GM21528 (cell line): ENCODE results near the gene ADCY3.

ENCODE experiments used
- ATAC-seq: cut with Tn5 transposase; IDR thresholded peaks from one replicate; pipeline ENCODE4 v1.9.1; 2021; ENCODE audit warnings: mild to moderate bottlenecking, moderate library complexity; ENCODE audit not compliant: unreplicated experiment, low FRiP score

The ADCY3 gene

GRCh38 chr2:24878341-24878740 is 41.7 kb downstream of the ADCY3 start:
- no peak for ATAC-seq

GRCh38 chr2:24877646-24878045 is 42.4 kb downstream of the ADCY3 start:
- no peak for ATAC-seq

DNA sequence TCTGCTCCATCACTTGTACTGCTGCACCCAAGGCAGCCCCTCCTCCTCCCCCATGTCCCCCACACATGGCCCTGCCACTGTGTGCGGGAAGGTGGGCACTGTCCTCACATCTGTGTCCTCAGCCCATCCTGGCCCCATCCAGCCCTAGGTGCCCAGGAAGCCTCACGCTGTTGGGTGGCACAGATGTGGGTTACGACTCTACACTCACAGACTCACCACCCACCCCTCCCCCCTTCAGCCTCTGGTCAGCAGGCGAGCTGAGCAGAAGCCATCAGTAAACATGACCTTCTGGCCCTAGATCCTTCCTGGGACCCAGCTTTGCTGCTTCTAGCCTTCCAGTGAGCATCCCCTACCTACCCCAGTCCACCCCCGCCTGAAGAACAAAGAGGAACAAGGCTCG is 43.0 kb downstream of the ADCY3 start:
- ATAC-seq = no peak

DNA sequence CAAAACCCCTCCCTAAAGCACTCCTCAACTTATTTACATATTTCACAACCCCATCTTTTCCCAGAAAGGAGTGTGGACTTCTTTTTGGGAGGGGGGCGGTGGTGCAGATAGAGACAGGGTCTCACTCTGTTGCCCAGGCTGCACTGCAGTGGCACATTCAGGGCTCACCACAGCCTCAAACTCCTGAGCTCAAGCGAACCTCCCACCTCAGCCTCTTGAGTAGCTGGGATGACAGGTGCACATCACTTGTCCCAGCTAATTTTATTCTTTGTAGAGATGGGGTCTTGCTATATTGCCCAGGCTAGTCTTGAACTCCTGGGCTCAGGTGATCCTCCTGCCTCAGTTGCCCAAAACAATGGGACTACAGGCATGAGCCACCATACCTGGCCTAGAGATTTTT is 44.1 kb downstream of the ADCY3 start:
- ATAC-seq = no peak

GRCh38 chr2:24875272-24875671 is 44.8 kb downstream of the ADCY3 start:
- no peak for ATAC-seq

- no peak for ATAC-seq
Observed at GRCh38 chr2:24874035-24874434, 46.0 kb downstream of the ADCY3 start.

DNA sequence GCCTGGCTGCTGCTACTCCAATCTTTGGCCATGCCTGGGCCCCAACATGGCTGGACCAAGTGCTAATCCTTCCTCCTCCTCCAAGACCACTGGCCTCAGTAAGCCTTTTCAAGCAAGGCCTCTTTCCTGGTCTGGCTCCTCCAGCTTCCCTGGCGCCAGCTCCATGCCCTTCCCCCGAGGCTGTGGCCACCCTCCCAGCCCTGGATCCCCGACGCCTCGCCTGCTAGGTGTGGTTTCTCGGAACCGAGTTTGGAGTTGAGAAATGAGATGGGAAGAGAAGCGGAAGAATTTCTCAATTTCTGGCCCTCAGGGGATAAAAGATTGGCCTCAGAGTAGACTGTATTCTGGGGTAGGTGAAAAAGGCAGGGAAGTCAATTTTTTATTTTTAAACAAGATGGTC is 46.4 kb downstream of the ADCY3 start:
- ATAC-seq = no peak

DNA sequence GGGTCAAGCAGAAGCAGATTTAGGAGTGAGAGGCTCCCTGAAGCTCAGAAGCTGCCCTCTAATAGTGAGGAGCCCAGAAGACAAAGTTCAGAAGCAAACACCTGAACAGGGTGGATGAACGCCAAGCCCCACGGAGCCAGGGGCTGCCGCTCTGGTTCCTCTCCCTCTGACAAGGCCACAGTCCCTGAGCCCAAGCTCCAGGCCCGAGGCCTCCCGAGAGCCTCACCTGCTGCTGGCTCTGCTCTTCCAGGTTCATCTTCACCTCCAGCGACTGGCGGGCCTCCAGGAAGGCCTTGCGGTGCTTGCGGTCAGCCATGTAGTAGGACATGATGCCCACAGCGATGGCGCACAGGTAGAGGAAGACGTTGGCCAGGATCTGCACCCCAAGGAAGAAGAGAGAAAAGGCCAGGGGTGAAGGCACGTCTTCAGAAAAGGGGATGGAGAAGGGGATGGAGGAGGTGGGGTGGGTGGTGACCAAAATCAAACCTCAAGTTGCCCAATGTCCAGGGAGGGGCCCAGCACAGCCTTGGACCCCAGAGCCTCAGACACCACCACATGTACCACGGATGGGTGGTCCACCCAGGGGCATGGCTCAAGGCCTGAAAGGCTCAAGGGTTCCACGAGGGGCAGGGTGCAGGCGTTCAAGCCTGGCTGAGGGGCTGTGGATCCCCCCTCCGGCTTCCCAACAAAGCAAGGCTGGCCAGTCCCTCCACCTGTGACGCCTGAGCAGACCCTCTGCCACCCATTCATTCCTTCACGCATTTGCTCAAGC is 47.5 kb downstream of the ADCY3 start:
- ATAC-seq = no peak

DNA sequence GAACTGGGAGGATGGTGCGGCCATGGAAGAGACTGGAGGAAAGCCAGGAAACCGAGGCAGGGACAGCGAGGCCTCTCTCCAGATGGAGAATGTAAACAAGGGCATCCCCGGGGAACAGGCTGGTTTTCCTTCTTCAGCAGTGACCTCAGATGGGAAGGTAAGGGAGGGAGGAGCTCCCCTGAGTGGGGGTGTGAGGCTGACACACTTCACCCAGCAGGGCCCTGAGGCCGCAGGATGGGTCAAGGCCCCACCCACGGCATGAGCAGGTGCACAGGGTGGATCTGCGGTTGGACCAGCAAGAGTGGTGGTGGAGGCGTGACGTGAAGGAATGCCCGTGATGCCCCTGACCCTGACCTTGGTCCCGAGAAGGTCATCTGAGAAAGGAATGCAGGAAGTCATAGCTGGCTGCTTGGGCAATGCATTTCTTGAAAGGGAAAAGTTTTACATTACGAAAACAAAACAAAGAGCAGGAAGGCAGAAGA is 48.1 kb downstream of the ADCY3 start:
- no peak for ATAC-seq

- no peak for ATAC-seq
Observed at GRCh38 chr2:24870891-24871705, 48.9 kb downstream of the ADCY3 start.

DNA sequence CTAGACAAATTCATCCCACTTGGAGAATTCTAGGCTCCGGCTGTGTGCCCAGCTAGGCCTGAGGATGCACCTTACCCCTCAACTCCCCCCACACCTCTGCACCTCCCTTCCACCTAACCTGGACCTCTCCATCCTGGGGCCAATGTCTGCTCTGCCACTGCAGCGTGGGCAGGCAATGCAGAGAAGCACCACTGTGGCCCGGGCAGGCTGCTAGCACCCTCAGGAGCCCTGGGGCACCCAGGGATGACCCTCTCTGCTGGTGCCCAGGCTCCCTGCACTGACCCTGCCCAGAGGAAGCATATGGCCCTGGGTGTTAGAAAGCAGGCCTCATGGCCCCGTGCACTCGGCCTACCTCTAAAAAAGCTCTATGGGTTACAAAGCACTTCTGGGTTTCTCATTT is 49.6 kb downstream of the ADCY3 start:
- ATAC-seq = no peak

DNA sequence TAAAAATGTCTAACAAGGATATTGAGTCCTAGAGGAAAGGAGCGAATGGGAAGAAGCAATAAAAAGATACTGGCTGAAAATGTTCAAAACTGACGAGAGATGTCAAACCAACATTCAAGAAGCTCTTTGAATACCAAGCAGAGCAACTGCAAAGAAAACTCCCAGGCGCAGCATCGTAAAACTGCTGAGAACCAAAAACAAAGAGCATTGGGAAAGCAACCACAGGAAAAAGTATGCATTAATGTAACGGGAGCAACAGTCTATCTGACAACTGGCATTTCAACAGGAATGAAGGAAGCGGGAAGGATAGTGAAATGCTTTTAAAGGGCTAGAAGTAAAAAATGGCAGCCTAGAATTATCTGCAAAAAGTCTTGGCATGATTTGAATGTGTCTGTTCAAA is 53.1 kb downstream of the ADCY3 start:
- ATAC-seq = no peak

DNA sequence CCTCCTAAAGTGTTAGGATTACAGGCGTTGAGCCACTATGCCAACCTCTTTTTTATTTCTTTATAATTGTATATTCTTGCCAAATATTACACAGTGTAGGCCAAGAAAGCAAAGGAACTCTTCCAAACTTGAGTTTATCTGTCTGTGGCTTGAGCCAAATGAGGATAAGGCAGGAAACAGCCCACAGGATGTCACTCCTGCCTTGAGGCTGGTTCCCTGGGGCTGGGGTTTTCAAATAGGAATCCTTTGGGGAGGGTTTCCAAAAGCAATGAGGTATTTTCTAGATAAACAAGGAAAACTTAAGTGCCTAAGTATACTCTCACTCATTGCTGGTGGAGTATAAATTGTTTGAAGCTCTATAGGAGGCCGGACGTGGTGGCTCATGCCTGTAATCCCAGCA is 56.4 kb downstream of the ADCY3 start:
- no peak for ATAC-seq

DNA sequence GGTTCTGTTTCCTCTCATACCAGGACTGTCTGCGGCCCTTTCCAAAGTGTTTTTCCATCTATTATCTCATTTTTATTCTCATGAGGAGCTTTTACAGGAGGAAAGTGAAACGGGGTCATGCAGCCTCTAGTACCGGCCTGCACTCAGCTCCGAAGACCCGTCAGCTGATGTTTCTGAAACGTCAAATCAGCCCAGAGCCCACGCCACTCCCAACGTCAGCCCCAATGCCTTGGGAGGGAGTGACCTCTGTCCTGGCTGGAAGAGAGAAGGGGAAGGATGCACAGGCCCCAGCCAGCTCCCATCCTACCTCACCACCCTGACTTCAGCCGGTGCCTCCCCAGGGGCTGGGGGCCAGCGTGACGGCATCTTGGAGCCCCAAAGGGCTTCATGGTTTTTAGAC is 58.5 kb downstream of the ADCY3 start:
- no peak for ATAC-seq

DNA sequence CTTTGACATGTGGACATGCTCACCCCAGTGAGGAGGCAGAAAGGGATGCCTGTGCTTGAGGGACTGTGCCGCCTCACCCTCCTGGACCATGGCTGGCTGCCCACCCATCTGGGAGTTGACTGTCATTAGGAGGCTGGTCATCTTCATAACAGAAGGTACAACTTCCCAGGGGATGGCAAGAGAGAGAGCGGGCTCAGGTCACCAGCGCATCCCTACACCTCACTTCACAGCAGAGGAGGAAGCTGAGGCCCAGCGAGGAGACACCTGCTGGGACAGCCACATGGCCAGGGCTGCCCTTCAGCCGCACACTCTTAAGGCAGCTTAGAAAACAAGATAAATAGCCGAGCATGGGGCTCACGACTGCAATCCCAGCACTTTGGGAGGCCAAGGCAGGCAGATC is 59.4 kb downstream of the ADCY3 start:
- no peak for ATAC-seq

DNA sequence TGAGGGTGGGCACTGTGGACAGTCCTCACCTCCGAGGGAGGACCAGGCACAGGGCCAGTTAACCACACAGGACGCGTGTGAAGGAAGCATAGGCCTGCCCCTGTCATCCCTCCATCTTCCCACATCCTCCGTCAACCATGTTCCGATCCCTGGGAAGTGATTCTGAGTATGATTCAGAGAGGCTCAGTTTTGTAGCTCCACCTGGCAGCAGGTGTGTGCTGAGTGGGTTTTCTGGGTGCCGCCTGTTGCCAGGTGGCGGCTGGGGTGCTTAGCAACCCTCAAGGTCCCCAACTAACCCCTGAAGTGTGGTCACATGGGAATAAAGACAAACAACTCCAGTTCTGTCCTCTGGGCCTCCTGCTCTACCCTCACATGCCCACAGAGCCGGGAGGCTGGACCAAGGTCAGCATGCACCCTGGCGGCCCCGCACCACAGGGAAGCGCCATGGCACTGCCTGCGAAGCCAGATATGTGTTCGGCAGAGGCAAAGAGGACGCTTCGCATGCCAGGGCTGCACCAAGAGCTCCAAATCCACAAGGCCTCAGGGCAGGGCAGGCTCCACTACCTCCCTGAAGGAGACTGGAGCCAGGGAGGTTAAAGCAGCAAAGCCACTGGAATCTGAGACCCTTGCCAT is 60.0 kb downstream of the ADCY3 start:
- ATAC-seq = no peak

DNA sequence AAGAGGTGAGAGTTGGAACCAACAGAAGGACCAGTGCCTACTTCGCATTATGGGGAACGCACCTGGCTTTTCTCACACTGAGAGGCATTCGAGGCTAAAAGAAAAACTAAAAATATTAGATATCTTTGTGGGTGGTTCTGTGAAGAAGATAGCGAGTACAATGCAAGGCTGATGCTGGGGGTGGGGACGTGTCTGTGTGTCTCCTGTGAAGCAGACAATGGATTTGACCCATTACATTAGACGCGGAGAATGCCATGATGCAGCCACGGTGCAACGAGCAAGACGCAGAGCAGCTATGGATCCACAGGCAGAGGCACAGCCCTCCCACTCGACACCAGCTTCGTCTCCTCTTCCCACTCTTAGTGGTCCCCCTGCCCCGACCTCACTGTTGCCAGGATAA is 61.0 kb downstream of the ADCY3 start:
- ATAC-seq = no peak

GRCh38 chr2:24857746-24858145 is 62.3 kb downstream of the ADCY3 start:
- ATAC-seq = no peak

DNA sequence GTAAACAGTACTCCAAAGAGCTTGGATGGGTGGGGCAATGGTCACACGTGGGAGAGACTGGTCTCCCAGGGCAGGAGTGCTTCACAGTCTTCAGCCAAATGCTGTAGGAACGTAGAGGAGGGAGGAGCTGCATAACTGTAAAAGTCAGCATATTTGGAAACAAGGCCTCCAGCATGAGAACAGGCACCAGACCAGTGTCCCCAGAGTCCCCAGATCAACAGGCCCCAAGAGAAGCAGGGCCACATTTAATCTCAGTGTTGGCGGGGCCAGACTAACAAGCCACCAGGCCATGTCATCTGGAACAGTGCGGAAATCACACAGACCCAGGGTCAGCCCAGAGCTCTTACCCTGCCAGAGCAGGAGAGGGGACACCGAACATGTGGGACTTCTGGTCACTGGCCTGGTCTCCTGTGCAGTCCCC is 63.2 kb downstream of the ADCY3 start:
- ATAC-seq = no peak

GRCh38 chr2:24855726-24856125 is 64.3 kb downstream of the ADCY3 start:
- no peak for ATAC-seq

DNA sequence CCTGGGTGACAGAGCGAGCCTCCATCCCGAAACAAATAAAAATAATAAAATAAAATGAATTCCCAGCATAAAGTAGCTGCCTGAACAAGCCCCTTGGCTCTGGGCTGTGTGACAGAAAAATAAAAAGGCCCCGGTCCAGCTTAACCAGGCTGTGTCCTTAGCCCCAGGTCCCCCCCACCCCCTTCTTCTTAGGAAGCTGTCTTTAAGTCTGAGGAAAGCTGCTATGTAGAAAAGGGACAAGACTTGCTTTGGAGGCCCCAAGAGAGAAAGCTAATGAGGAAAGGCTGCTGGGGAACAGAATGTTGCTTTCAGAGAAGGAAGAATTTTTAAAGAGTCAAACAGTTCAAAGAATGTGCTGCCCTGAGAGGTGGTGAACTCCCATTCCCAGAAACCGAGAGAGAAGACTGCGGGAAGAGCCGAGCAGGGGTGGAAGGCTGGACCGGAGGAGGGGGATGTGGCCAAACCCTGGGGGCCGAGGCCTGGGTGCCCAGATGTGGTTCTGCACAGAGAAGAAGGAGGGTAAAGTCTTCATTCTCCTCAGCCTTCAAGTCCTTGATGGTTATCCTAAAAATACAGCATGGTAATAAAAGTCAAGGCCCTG is 64.9 kb downstream of the ADCY3 start:
- no peak for ATAC-seq
